HG03064 (cell line): ENCODE measurements around the gene HAND2.
A peak's percentile ranks its signal among the peaks of the same experiment; 100 is the strongest.

ENCODE experiments used
- ATAC-seq: cut with Tn5 transposase; IDR thresholded peaks from one replicate; pipeline ENCODE4 v1.9.1; 2021; ENCODE audit warnings: low read depth; ENCODE audit not compliant: unreplicated experiment

Gene HAND2

DNA sequence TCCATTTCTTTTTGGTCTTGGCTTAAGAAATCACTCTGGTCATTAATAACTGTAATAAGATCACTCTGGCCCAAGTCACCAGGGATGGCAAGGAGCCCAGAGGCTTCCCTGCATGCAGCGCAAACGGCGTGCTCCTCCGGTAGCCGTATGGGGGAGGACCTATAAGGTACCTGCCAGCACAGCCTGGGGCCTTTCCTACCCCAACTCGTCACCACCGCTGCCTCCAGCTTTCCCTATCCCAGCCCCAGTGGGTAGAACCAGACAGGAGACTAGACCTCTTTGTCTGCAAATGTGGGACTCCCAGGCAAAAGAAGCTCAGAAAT, 25.9 kb downstream of the HAND2 start:
- ATAC-seq = no peak

DNA sequence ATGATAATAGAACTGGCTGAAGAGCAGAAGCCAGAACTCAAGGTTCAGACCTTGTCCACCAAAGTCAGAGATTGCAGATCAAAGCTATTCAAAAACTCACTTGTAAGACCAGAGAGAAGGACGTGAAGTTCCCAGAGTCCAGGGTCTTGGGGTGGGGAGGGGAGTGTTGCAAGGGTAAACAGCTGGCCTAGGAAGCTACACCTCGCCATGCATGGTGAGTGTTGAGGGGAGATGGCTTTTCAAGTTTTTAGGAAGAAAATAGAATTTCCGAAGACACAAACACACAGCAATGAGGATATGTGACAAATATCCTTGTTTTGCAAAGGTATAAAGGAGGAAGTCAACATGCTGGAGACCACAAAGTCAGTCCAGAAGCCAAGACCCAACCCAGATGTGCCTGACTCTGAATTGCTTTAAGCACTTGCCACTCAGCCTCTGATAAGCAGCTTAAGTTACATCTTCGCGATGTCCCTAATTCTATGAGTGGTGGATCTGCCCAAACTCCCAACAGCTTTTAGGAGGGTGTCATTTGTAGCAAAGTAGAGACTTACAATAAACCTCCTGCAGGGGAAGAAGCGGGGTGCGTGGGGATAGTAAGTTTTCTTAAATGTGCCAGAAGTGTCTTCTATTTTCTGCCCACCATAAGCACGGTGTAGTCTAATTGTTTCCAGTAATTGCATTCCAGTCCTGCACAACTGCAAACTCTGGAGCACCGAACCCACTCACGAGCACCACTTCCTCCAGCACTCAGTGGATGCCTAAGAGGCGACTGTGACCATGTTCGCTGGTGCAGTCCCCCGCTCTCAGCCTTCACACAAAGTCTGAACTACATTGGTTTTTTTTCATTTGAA, 26.5 kb downstream of the HAND2 start:
- no peak for ATAC-seq

- no peak for ATAC-seq
Measured at GRCh38 chr4:173502282-173502681, 27.7 kb downstream of the HAND2 start.

- ATAC-seq = no peak
Measured at GRCh38 chr4:173501592-173502150, 28.4 kb downstream of the HAND2 start.

DNA sequence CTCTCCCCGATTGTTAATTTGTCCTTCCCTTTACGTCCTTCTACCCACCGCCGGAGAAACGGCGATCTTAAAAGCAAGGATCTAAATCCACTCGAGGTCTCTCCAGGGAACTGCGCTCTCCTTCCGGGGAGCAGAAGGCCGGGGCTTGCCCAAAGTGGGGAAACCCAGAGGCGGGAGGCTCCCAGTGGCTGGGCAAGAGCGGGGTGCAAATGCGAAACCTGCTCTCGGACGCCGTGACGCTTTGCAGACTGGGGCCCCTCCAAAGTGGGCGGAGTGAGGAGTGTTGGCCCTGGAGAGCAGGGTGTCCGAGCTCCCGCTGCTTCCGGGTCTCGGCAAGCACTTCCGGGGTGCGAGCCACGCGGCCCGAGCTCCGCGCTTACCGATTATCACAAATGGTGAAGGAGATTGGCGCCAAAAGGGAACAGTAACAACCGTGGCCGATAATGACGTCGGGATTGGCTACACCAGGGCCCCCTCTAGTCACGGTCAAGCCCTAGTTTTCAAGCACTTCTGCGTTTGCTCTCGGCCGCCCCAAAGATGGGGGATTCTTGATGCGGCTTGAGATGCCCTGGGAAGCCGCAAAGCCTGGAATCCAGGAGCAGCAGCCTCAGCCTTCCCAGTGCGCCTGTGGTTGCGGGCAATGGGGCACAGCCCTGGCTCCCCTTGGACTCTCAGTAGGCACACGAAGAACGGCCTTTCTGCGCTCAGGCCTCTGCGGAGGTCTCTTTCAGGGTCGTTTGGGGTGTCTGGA, 29.0 kb downstream of the HAND2 start:
- ATAC-seq = no peak

DNA sequence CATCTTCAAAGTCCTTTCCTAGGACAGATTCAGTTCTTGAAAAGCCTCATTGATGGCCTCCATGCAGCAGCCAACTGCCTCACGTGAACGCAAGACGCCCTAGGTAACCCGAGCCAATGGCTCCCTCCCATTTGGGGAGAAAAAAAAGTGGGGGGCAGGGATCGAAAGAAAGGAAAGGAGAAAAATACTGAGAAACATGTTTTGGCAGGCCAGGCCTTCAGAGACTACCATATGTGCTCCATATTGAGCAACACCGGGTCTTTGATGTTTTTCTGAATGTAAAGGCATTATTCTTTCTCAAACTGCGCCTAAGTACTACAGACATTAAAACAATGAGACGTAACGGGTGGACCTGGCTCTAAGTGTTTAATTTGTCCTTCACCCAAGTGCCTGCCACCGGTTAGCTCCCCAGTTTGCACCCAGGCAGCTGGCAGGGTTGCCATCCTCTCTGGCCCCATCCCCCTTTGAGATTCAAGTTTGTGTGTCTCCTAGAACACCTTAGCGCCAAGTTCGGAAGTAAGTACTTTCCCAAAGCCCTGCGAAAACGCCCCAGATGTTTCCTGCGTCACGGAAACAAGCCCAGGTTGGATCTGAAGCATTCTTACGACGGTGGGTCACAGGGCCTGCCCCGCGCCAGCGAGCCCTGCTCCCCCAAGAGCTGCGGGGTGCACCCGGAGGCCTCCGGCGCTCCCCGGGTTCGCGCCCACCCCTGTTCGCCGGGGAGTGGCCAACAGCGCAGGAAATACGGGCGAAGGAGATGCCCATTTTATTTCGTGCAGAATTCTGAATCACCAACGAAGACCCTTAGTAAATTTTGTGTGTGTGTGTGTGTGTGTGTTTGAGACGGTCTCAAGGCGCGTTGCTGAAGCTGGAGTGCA, 30.1 kb downstream of the HAND2 start:
- no peak for ATAC-seq

DNA sequence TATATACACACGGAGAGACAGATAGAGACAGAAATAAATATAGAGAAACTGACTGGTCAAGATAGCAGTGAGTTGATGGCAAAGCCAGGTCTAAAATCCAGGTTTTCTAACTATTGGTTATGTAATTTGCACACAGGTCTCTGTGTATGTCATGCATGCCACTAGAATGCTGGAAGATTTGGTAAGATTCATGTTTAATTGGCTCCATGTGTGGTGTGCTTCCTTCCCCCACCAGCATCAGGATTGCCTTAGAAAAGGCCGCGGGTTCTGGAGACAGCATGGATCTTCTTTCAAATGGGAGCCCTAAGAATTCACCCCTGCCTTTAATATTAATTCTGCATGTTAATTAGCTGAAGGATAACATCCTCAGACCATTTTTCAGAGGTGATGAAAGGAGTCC, 31.3 kb downstream of the HAND2 start:
- ATAC-seq = no peak

- ATAC-seq = peak; percentile 48
Measured at GRCh38 chr4:173498023-173498422, 32.0 kb downstream of the HAND2 start.

GRCh38 chr4:173494013-173494970, 35.7 kb downstream of the HAND2 start:
- peak; percentile 96 for ATAC-seq

DNA sequence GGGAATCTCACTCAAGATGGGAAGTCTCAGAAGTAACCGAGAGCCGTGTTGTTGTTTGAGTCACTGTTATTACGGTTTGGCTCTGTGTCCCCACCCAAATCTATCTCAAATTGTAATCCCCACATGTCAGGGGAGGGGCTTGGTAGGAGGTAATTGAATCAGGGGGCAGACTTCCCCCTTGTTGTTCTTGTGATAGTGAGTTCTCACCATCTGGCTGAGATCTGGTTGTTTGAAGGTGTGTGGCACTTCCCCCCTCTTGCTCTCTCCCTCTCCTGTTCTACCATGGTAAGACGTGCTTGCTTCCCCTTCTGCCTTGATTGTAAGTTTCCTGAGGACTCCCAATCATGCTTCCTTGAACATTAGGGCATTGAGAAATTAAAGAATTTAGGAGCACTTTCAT, 37.0 kb downstream of the HAND2 start:
- no peak for ATAC-seq

DNA sequence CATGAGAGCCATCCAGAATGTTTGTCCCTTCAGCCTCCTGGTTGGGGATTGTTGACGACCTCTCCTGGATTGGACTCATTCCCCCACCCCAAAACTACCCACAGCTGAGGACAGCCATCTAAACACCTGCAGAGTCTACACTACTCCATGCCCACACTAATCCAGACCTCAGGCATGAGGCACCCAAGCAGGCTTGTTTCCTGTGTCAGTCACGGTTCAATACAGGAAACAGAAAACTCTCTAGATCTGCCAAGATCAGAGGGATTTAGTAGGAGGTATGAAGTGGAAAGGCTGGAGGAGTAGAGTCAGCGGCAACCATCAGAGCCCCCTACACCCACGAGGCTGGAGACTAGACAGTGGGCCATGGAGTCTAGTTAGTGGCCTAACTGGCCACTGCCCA, 37.7 kb downstream of the HAND2 start:
- ATAC-seq = no peak

- no peak for ATAC-seq
Measured at GRCh38 chr4:173490817-173491528, 39.1 kb downstream of the HAND2 start.

DNA sequence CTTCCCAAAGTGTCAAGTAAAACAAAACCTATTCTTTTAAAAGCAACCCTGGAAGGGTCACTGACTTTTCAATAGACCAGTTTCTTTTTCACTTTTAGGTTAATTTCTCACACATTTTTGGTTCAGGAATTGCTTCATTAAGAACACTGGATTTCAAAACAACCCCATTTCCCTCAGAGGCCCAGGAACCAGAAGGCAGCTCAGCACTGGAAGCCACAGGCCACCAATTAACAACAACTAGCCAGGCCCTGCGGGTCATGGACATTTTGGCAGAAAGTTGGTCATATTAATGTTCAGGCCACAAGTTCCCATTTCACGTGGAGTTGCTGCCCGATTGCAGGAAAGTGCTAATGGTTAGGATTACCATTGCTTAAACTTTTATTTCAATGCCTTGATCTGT, 39.8 kb downstream of the HAND2 start:
- no peak for ATAC-seq

DNA sequence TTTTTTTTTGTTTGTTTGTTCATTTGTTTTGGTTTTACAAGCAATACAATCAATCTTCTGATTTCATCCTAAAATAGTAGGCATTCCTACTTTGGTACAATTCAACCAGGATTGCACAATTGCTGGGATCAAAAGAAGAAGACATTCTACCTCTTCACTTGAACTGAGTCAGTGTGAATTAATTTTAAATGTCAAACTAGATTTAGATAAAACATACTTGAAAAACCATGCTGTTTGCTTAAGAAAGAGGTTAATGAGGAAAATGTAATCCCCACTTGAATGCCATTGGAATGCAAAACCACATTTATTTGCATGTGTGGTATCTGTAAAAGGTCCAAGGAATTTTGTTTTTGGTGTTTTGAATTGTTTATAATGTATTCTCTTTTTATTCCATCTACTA, 40.5 kb downstream of the HAND2 start:
- ATAC-seq = no peak

- ATAC-seq = no peak
Measured at GRCh38 chr4:173488656-173489055, 41.4 kb downstream of the HAND2 start.

- ATAC-seq = no peak
Measured at GRCh38 chr4:173488074-173488473, 42.0 kb downstream of the HAND2 start.

- ATAC-seq = no peak
Measured at GRCh38 chr4:173486714-173487392, 43.2 kb downstream of the HAND2 start.

DNA sequence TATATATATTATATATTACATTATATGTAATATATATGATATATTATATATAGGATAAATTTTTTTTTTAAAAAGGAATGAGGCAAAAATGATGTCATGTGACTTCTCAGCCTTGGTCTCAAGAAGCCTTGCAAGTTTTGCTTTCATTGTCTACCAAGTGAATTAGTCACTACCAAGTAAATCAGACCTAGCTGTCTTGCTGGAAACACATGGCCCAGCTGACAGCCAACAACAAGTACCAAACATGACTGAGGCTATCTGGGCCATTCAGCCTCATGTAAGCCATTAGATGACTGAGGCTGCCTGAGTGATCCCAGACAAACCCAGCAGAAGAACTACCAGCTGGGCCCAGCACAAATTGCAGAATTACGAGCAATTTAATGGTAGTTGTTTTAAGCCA, 44.9 kb downstream of the HAND2 start:
- no peak for ATAC-seq
